ENCODE data around the gene LRP1.

Gene LRP1

DNA sequence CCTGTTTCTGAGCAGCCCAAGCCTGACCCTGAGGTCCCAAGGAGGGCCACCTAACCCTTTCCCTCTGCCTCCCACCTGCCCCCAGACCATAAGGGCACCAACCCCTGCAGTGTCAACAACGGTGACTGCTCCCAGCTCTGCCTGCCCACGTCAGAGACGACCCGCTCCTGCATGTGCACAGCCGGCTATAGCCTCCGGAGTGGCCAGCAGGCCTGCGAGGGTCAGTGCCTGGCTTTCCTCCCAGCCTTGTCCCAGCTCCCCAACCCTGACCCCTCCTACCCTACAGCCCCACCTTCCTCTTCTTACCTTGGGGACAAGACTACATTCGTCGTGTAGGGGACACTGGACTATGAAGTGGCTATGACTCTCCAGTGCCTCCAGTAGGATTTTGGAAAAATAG is 52.8 kb downstream of the LRP1 start:
- no peak for DNase-seq (ENCODE audit: low read depth, low spot score)
- H3K4me3 ChIP-seq (ENCODE audit: low read length): no peak overlapping the region

DNA sequence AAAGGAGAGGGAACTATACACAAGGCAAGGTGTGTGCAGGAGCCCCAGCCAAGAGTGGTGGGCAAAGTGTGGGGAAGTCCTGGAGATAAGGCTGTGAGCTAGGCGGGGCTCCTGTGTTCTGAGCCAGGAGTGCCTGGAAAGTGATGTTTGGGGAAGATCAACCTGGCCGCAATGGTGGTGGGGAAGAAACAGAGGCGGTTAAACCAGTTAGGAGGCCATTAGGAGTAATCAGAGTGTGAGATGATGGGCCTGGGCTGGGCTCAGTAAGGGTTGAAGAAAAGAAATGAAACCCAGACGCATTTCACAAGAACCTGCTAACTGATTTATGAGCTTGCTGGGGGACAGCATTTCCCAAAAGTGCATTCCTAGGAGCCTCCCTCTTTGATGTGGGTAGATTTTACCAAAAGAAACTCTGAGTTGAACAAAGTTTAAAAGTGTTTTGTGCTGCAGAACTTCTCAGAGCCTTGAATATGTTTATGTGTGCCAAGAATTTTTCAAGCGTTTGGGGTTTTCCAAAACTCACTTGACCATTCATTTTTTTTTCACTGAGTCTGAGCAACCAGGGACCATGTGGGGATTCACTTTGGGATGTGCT is 53.4 kb downstream of the LRP1 start:
- DNase-seq (ENCODE audit: low read depth, low spot score): no peak
- H3K4me3 ChIP-seq (ENCODE audit: low read length): no peak overlapping the region

DNA sequence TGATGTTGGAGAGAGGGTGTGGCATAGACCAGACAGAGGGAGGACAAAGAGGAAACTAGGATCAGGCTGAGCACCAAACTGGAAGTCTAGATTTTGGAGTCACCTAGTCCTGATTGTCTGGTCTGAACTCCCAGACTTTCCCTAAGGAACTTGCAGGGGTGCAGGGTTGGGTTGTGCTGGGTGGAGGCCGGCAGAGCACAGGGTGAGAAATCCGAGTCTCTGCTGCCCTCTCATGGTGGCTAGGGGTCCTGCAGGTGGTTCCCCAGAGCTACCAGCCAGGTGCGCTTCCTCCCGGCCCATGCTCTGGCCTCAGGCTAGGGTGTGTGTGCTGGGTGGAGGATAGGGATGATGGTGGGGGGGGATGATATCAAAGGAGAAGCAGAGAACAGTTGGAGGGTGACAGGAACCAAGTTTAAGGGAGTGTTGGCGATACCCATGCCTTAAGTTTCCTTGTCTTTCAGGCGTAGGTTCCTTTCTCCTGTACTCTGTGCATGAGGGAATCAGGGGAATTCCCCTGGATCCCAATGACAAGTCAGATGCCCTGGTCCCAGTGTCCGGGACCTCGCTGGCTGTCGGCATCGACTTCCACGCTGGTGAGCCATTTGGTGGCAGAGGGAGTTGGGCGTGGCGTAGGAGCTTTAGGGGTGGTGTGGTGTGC is 54.8 kb downstream of the LRP1 start:
- no peak overlapping the region for H3K4me3 ChIP-seq (ENCODE audit: low read length)
- peak; percentile 57 for DNase-seq (ENCODE audit: low read depth, low spot score)

- no peak for DNase-seq (ENCODE audit: low read depth, low spot score)
- no peak overlapping the region for H3K4me3 ChIP-seq (ENCODE audit: low read length)
These were observed 55.8 kb downstream of the LRP1 start for GRCh38 chr12:57183939-57184725.

DNA sequence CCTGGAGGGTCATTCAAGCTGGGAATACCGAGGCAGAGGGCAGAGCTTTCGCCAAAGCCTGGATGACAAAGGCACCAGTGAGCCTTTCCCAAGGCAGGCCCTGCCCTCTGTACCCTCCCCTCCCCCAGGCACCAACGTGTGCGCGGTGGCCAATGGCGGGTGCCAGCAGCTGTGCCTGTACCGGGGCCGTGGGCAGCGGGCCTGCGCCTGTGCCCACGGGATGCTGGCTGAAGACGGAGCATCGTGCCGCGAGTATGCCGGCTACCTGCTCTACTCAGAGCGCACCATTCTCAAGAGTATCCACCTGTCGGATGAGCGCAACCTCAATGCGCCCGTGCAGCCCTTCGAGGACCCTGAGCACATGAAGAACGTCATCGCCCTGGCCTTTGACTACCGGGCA is 57.1 kb downstream of the LRP1 start:
- no peak for DNase-seq (ENCODE audit: low read depth, low spot score)

GRCh38 chr12:57185906-57186508 is 57.7 kb downstream of the LRP1 start:
- H3K4me3 ChIP-seq (ENCODE audit: low read length): no peak overlapping the region
- DNase-seq (ENCODE audit: low read depth, low spot score): no peak

More for the DNA sequence above, 57.1 kb downstream of the LRP1 start:
- no peak overlapping the region for H3K4me3 ChIP-seq (ENCODE audit: low read length)

- H3K4me3 ChIP-seq (ENCODE audit: low read length): no peak overlapping the region
- DNase-seq (ENCODE audit: low read depth, low spot score): no peak
These were observed 59.2 kb downstream of the LRP1 start for GRCh38 chr12:57187222-57188089.

GRCh38 chr12:57188090-57188425 is 59.8 kb downstream of the LRP1 start:
- no peak for DNase-seq (ENCODE audit: low read depth, low spot score)
- no peak overlapping the region for H3K4me3 ChIP-seq (ENCODE audit: low read length)

DNA sequence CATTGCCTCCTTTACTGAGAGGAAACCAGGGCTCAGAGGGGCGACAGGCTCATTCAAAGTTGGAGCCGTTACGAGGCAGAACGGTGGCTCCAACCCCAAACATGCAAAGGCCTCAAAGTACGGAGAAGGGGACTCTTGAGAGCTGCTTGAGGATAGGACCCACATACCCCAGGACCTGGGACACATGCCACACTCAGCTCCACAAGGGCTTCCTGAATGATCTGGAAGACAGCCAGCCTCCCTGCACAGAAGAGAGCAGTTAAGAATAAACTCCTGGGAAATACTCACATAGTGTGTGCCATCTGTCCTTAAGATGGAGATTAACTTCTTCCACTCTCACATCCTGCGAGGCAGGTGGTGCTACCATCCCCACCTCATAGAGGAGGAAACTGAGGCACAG is 61.8 kb downstream of the LRP1 start:
- no peak for DNase-seq (ENCODE audit: low read depth, low spot score)
- H3K4me3 ChIP-seq (ENCODE audit: low read length): no peak overlapping the region

DNA sequence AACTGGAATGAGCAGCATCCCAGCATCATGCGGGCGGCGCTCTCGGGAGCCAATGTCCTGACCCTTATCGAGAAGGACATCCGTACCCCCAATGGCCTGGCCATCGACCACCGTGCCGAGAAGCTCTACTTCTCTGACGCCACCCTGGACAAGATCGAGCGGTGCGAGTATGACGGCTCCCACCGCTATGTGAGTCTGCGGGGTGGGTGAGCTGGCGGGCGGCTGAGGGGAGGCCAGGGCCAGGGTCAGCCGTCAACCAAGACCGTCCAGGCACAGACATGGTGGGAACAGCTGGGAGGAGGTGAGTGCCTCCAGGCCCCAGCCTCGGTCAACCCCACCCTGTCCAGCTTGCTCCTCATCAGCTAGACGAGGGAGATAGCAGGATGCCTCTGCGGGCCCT is 62.5 kb downstream of the LRP1 start:
- DNase-seq (ENCODE audit: low read depth, low spot score): no peak
- H3K4me3 ChIP-seq (ENCODE audit: low read length): no peak overlapping the region

DNA sequence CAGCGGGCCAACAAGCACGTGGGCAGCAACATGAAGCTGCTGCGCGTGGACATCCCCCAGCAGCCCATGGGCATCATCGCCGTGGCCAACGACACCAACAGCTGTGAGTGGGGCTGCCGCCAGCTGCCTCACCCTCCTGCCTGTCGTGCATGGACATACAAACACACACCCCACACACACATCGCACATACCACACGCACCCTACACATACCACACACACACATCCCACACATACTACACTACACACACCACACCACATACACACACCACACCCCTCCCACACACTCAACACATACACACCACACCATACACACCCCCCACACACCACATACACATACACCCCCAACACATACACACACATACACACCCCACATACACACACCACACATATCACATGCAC is 63.1 kb downstream of the LRP1 start:
- no peak for DNase-seq (ENCODE audit: low read depth, low spot score)
- H3K4me3 ChIP-seq (ENCODE audit: low read length): no peak overlapping the region

- no peak for DNase-seq (ENCODE audit: low read depth, low spot score)
- no peak overlapping the region for H3K4me3 ChIP-seq (ENCODE audit: low read length)
These were observed 64.6 kb downstream of the LRP1 start for GRCh38 chr12:57192920-57193319.

GRCh38 chr12:57193706-57194245 is 65.5 kb downstream of the LRP1 start:
- no peak for DNase-seq (ENCODE audit: low read depth, low spot score)
- no peak overlapping the region for H3K4me3 ChIP-seq (ENCODE audit: low read length)

- no peak for DNase-seq (ENCODE audit: low read depth, low spot score)
- no peak overlapping the region for H3K4me3 ChIP-seq (ENCODE audit: low read length)
These were observed 66.0 kb downstream of the LRP1 start for GRCh38 chr12:57194253-57194652.

DNA sequence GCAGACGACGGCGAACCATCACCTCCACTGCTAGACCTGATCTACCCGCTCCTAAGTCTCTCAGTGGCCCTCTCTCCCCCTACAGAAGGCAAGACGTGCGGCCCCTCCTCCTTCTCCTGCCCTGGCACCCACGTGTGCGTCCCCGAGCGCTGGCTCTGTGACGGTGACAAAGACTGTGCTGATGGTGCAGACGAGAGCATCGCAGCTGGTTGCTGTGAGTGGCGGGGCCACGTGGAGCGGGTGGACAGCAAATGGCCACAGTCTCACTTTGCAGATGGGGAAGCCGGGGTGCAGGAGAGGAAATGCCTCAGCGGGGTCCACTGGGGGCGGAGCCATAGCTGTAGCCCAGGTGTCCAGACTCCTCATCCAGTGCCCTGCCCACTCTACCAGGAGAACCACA is 66.9 kb downstream of the LRP1 start:
- H3K4me3 ChIP-seq (ENCODE audit: low read length): no peak overlapping the region
- DNase-seq (ENCODE audit: low read depth, low spot score): no peak

- H3K4me3 ChIP-seq (ENCODE audit: low read length): no peak overlapping the region
- no peak for DNase-seq (ENCODE audit: low read depth, low spot score)
These were observed 67.5 kb downstream of the LRP1 start for GRCh38 chr12:57195611-57196371.

DNA sequence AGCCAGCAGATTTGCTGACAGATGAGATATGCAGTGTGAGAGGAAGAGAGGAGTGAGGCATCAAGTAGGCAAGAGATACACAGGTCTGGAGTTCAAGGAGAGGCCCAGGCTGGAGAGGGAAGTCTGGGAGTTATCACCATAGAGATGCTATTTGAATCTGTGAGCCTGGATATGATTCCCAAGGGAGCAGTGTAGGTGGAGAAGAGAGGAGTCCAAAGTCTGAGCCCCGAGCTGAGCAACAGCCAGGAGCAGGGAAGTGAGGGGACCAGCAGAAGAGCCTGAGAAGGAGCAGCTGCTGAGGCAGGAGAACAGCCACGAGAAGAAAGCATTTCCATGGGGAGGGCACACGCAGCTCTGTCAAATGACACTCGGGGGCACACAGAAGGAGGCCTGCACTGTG is 68.2 kb downstream of the LRP1 start:
- DNase-seq (ENCODE audit: low read depth, low spot score): no peak
- H3K4me3 ChIP-seq (ENCODE audit: low read length): no peak overlapping the region

DNA sequence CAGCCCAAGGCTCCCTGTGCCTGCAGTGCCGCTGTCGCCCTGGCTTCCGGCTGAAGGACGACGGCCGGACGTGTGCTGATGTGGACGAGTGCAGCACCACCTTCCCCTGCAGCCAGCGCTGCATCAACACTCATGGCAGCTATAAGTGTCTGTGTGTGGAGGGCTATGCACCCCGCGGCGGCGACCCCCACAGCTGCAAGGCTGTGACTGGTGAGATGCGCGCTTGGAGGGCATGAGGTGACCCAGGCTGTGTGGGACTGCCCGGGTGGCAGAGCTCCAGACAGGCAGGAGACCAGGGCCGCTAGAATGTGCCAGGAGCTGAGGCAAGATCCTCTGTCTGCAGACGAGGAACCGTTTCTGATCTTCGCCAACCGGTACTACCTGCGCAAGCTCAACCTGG is 68.7 kb downstream of the LRP1 start:
- no peak overlapping the region for H3K4me3 ChIP-seq (ENCODE audit: low read length)
- DNase-seq (ENCODE audit: low read depth, low spot score): no peak

All from Jurkat, Clone E6-1 (cell line).